Measurements from ENCODE around the gene NBL1.

NBL1 gene

DNA sequence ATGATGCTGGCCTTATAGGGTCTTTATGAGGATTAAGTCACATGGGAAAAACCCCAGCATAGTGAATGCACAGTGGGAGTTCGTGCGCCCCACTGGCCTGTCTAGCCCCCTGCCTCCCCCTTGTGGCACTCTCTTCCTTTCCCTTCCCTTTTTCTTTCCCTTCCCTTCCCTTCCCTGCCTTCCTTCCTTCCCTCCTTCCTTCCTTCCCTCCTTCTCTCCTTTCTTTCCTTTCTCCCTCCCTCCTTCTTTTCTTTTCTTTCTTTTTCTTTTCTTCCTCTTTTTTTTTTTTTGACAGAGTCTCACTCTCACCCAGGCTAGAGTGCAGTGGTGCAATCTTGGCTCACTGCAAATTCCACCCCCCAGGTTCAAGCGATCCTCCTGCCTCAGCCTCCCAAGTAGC lies 59.2 kb downstream of the NBL1 start:
- no peak for DNase-seq (ENCODE audit: low spot score)

DNA sequence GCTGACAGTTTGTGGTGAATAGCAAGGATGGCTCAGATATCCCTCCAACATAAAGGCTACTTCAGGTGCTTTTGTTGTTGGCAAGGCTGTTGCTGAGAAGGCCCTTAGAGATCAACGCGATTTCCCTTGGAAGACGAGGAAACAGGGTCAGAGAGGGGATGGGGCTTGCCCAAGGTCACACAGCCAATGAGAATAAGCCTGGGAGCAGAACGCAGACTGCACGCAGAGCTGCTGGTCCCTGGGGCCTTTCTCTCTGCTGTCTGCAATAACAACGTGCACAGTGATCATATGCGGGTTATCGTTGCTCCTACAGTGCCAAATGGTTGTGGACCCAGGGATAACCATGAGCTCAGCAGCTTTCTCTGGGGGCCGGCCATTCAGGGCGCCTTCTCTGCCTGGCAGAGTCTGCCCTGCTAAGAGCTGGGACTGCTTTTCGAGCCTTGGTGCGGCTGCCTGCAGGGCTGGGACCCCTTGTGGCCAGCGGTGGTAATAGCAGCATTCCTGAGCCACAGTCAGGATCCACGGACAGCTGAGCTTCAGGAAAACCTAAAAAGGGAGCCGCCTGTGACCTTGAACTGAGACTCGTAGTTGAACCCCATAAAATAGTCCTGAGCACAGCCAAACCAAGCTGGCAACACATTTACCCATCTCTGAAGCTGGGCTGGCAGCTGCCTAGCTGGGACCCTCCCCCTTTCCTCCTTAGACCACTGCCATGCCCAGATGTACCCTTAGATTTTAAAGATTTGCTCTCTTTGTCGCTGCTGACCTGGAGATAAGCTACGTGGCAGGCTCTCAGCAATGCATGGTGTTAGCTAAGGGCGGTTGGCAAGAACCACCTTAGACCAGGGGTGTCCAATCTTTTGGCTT lies 60.4 kb downstream of the NBL1 start:
- peak; percentile 51 for DNase-seq (ENCODE audit: low spot score)

- DNase-seq (ENCODE audit: low spot score): no peak
Measured at GRCh38 chr1:19705464-19705863, 61.4 kb downstream of the NBL1 start.

GRCh38 chr1:19706136-19706535 lies 62.0 kb downstream of the NBL1 start:
- DNase-seq (ENCODE audit: low spot score): no peak

All from LoVo (cell line).